Endothelial cell of umbilical vein (primary cell): ENCODE results near the gene NCR2. TPM values are rescaled to one million over a fixed set of nuclear protein-coding genes. Genes with fewer than 3 reads are reported as not detected.

Experiments
- BruUV-seq: library from RNA; stranded (reverse); fragments of 400-500 nt; replicated peaks from 2 replicates; lab custom pipeline; 2021; lab: Mats Ljungman, UMichigan
- CTCF ChIA-PET: fragments of 300-600, 350-600 bp; sonication (Branson Sonifier 250); formaldehyde crosslinking; loops from one replicate; lab custom pipeline; 2021; ENCODE audit warnings: antibody characterized with exemption, inconsistent platforms; lab: Charles Lee
- POLR2A ChIA-PET: fragments of 300-600, 350-600 bp; sonication (Branson Sonifier 250); formaldehyde crosslinking; loops from one replicate; lab custom pipeline; 2021; ENCODE audit warnings: antibody characterized with exemption, inconsistent platforms; lab: Charles Lee
- DNase-seq: peaks from one replicate; pipeline ENCODE4 v3.0.0-alpha.2; 2011; ENCODE audit warnings: low read depth, low spot score
- FAIRE-seq: peaks from 2 replicates; lab custom pipeline; 2011; peaks lifted over from hg19 to GRCh38; lab: Jason Lieb, UNC
- H2AFZ ChIP-seq: 2 replicates; pipeline ENCODE4 v1.6.0; 2012; ENCODE audit warnings: low read depth, low read length, control low read depth, inconsistent platforms
- H3K27ac ChIP-seq: 2 replicates; pipeline ENCODE4 v1.5.1; 2011; ENCODE audit warnings: low read depth, mild to moderate bottlenecking, control low read depth, low read length, moderate library complexity; ENCODE audit not compliant: insufficient read depth
- H3K27me3 ChIP-seq, 2 experiments: 2 replicates each; pipeline versions ENCODE4 v1.6.0 to v1.6.1; 2011; ENCODE audit warnings: low read length in 2 of 2, mixed read lengths in 1 of 2; ENCODE audit not compliant: control insufficient read depth in 2 of 2, insufficient read depth in 2 of 2
- H3K36me3 ChIP-seq, 2 experiments: 2 replicates in 1 of 2; 3 replicates in 1 of 2; pipeline ENCODE4 v1.5.1; 2011; ENCODE audit warnings: low read length in 2 of 2, mild to moderate bottlenecking in 1 of 2, moderate library complexity in 1 of 2; ENCODE audit not compliant: control insufficient read depth in 2 of 2, insufficient read depth in 2 of 2; ENCODE audit errors: extremely low read depth in 1 of 2
- H3K4me1 ChIP-seq: 3 replicates; pipeline ENCODE4 v1.5.1; 2011; ENCODE audit warnings: mild to moderate bottlenecking, low read length; ENCODE audit not compliant: control insufficient read depth, insufficient read depth; ENCODE audit errors: extremely low read depth
- H3K4me2 ChIP-seq: 2 replicates; pipeline ENCODE4 v1.6.1; 2011; ENCODE audit warnings: low read length, control low read depth, mixed read lengths; ENCODE audit not compliant: insufficient read depth
- H3K4me3 ChIP-seq, 3 experiments: fragments of 200-600 bp in 1 of 3; sonication (generic), shearing (Covaris generic) in 1 of 3; replicated peaks in 1 of 3; 2 replicates each; pipeline ENCODE4 v1.5.1; 2011 to 2016; ENCODE audit warnings: control low read depth in 3 of 3, low read length in 3 of 3, mild to moderate bottlenecking in 2 of 3, inconsistent platforms in 1 of 3, low read depth in 1 of 3, moderate library complexity in 1 of 3; ENCODE audit not compliant: insufficient read depth in 1 of 3
- H3K79me2 ChIP-seq: 2 replicates; pipeline ENCODE4 v1.6.0; 2012; ENCODE audit warnings: low read length, inconsistent platforms; ENCODE audit not compliant: control insufficient read depth, insufficient read depth
- H3K9ac ChIP-seq: replicated peaks from 2 replicates; pipeline ENCODE3; 2011; ENCODE audit warnings: low read length, control low read depth; ENCODE audit not compliant: insufficient read depth; ENCODE audit errors: extremely low read depth
- H3K9me1 ChIP-seq: replicated peaks from 3 replicates; pipeline ENCODE4 v1.6.0; 2011; ENCODE audit warnings: mild to moderate bottlenecking, low read length; ENCODE audit not compliant: control insufficient read depth, insufficient read depth; ENCODE audit errors: extremely low read depth
- H3K9me3 ChIP-seq: replicated peaks from 2 replicates; pipeline ENCODE4 v1.5.1; 2012; ENCODE audit warnings: low read length, inconsistent platforms; ENCODE audit not compliant: control insufficient read depth, insufficient read depth
- H4K20me1 ChIP-seq: replicated peaks from 2 replicates; pipeline ENCODE3; 2011; ENCODE audit warnings: mild to moderate bottlenecking, low read length; ENCODE audit not compliant: control insufficient read depth, insufficient read depth; ENCODE audit errors: extremely low read depth
- EZH2 ChIP-seq: IDR thresholded peaks from 2 replicates; pipeline ENCODE4 v1.6.1; 2012; ENCODE audit warnings: borderline replicate concordance, low read depth, mild to moderate bottlenecking, moderate library complexity, low read length, inconsistent platforms; ENCODE audit not compliant: severe bottlenecking
- GATA2 ChIP-seq: IDR thresholded peaks from 2 replicates; pipeline ENCODE4 v1.7.0; 2011; ENCODE audit warnings: low read depth, mild to moderate bottlenecking, moderate library complexity, mixed read lengths, low read length; ENCODE audit not compliant: insufficient read length, insufficient read depth
- JUN ChIP-seq: IDR thresholded peaks from 2 replicates; pipeline ENCODE4 v1.6.1; 2011; ENCODE audit warnings: borderline replicate concordance, low read depth; ENCODE audit not compliant: insufficient read length, insufficient read depth
- MYC ChIP-seq: IDR thresholded peaks from one replicate; pipeline ENCODE4 v1.6.1; 2011; ENCODE audit warnings: mild to moderate bottlenecking, low read depth, low read length
- POLR2A ChIP-seq: IDR thresholded peaks from 2 replicates; pipeline ENCODE4 v1.6.1; 2012; ENCODE audit warnings: low read depth, mild to moderate bottlenecking, control low read depth, low read length
- dilution Hi-C: fragments of 300-500 bp; cut with MboI; formaldehyde crosslinking; loops from one replicate; pipeline ENCODE4 v1.15.0; 2019; ENCODE audit warnings: low sequenced_read_pairs; ENCODE audit not compliant: extremely low pct_ligation_motif_present
- intact Hi-C: fragments of 100-400 bp; cut with micrococcal nuclease; formaldehyde crosslinking; loops from one replicate; pipeline ENCODE4 v1.10.0; 2022
- polyA plus RNA-seq, 4 experiments: library from polyadenylated mRNA; depleted of rRNA in 3 of 4; stranded (reverse) in 3 of 4; unstranded in 1 of 4; fragments of >200 nt; gene quantifications; 2 replicates each; pipeline versions ENCODE4 v1.2.1 to v1.2.3, GENCODE V29; 2011 to 2012; ENCODE audit warnings: missing spikeins in 1 of 4
- total RNA-seq: library from RNA; stranded (reverse); gene quantifications from 2 replicates; pipeline ENCODE4 v1.2.3, GENCODE V29; 2021
- TF ChIP-seq, protein P1 (sequence below): IDR thresholded peaks from 2 replicates; pipeline ENCODE4 v1.6.1; 2011; ENCODE audit not compliant: insufficient read depth, insufficient read length
- TF ChIP-seq, protein P2 (sequence below), 2 donors: IDR thresholded peaks; 1 replicate in 1 of 2; 2 replicates in 1 of 2; pipeline ENCODE4 v1.5.1; 2011; ENCODE audit warnings: low read length in 2 of 2, mild to moderate bottlenecking in 2 of 2, moderate library complexity in 2 of 2, control low read depth in 1 of 2, inconsistent platforms in 1 of 2, low read depth in 1 of 2; ENCODE audit not compliant: insufficient read depth in 1 of 2; ENCODE audit errors: extremely low read depth in 1 of 2

Gene NCR2
- total and polyA plus RNA-seq, 2 donors (not counting 3 experiments of a cell fraction or from before 2014, with no cell fraction given): not detected

- DNase-seq (no peak), FAIRE-seq (no peak)
- no peak overlapping the region for H3K4me2 ChIP-seq
- no peak overlapping the region for H3K4me3 ChIP-seq
- H4K20me1 ChIP-seq: no peaks in the 10 kb centered on the region
- H2AFZ ChIP-seq: no peak overlapping the region
- H3K4me1 ChIP-seq: no peaks in the 10 kb centered on the region
- no peaks in the 10 kb centered on the region for H3K36me3 ChIP-seq
- intact Hi-C loops: no loop called here
- H3K79me2 ChIP-seq: no peaks in the 10 kb centered on the region
- ChIA-PET POLR2A (no interaction called here), CTCF (interaction anchor here (1.0 kb wide), 1 partner anchor 17 kb away, joined by 4 read pairs; no protein-coding TSS in a partner anchor)
- no peaks in the 10 kb centered on the region for H3K9me1 ChIP-seq
- no peak overlapping the region for H3K27ac ChIP-seq
- TF ChIP-seq MYC (no peak), GATA2 (no peak)
- H3K9me3 ChIP-seq: no peaks in the 10 kb centered on the region
- dilution Hi-C loops: no loop called here
- no peak overlapping the region for H3K9ac ChIP-seq
- BruUV-seq: no TSS peak
- peaks cover 3 to 7% of the 10 kb centered on the region in 2 experiments for H3K27me3 ChIP-seq
Observed at GRCh38 chr6:41289815-41290214, 45.6 kb upstream of the NCR2 start.

GRCh38 chr6:41291717-41292116, 43.7 kb upstream of the NCR2 start:
- intact Hi-C loops (no loop called here), dilution Hi-C loops (no loop called here)
- Histone ChIP-seq H3K79me2 (no peaks in the 10 kb centered on the region), H2AFZ (no peak overlapping the region), H3K27me3 (peaks cover 6 to 7% of the 10 kb centered on the region in 2 experiments), H3K9me3 (no peaks in the 10 kb centered on the region), H3K9ac (no peak overlapping the region), H3K27ac (no peak overlapping the region), H3K4me2 (no peak overlapping the region), H3K9me1 (no peaks in the 10 kb centered on the region), H3K4me1 (no peaks in the 10 kb centered on the region), H3K36me3 (no peaks in the 10 kb centered on the region), H4K20me1 (no peaks in the 10 kb centered on the region), H3K4me3 (no peak overlapping the region)
- ChIA-PET POLR2A (no interaction called here), CTCF (no interaction called here)
- no TSS peak for BruUV-seq
- DNase-seq (no peak), FAIRE-seq (no peak)
- no peak for TF ChIP-seq EZH2
- TF ChIP-seq, protein P1, sequence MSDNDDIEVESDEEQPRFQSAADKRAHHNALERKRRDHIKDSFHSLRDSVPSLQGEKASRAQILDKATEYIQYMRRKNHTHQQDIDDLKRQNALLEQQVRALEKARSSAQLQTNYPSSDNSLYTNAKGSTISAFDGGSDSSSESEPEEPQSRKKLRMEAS: no peak
- TF ChIP-seq, protein P2, sequence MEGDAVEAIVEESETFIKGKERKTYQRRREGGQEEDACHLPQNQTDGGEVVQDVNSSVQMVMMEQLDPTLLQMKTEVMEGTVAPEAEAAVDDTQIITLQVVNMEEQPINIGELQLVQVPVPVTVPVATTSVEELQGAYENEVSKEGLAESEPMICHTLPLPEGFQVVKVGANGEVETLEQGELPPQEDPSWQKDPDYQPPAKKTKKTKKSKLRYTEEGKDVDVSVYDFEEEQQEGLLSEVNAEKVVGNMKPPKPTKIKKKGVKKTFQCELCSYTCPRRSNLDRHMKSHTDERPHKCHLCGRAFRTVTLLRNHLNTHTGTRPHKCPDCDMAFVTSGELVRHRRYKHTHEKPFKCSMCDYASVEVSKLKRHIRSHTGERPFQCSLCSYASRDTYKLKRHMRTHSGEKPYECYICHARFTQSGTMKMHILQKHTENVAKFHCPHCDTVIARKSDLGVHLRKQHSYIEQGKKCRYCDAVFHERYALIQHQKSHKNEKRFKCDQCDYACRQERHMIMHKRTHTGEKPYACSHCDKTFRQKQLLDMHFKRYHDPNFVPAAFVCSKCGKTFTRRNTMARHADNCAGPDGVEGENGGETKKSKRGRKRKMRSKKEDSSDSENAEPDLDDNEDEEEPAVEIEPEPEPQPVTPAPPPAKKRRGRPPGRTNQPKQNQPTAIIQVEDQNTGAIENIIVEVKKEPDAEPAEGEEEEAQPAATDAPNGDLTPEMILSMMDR (IDR thresholded peaks at IDR 0.05; ENCODE audit: extremely low read depth in 1 of 2, insufficient read depth in 1 of 2, low read depth in 1 of 2, low read length in 2 of 2): no peak
- TF ChIP-seq JUN: no peak
- no peak for TF ChIP-seq MYC
- no peak for TF ChIP-seq POLR2A
- TF ChIP-seq GATA2: no peak
